GM21717 (cell line): ENCODE results near the gene NSF.
"Not testable (repeated sequence)": the region's sequence is repeated elsewhere in the genome, so short reads cannot be mapped to it uniquely, and the experiment has no call there.

Experiments
- ATAC-seq: cut with Tn5 transposase; IDR thresholded peaks from one replicate; pipeline ENCODE4 v1.9.1; 2021; ENCODE audit warnings: mild to moderate bottlenecking, moderate library complexity; ENCODE audit not compliant: unreplicated experiment

The NSF gene

GRCh38 chr17:46773221-46773605 lies 182.7 kb downstream of the NSF start:
- no peak for ATAC-seq

- no peak for ATAC-seq
Measured at GRCh38 chr17:46773676-46774075, 183.2 kb downstream of the NSF start.

DNA sequence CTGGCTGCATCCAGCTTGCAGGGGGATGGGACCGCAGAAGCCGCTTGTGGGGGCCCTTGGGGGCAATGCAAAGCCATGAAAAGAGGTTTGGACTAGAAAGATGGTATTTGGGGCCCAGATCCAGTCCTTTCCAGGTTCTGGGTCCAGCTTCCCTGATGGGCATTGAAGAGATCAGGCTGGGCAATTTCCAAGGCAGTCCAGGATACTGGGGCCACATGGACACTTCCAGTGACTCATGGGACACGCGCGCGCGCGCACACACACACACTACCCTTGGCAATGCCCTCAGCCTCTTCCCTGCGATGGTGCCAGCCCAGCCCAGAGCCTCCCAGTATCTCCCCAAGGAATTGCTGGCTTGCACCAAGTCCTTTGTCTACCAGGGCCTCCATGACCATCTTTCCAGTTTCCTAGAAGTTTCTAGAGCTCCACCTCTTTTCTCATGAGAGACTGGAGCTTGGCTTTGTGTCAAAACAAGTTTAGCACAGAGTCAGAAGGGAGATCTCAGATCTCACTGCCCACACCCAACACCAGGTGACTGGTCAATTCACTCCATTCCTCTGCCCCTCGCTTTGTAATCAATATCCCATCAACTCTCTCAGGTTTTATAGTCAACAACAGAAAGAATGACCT lies 183.8 kb downstream of the NSF start:
- ATAC-seq = no peak

DNA sequence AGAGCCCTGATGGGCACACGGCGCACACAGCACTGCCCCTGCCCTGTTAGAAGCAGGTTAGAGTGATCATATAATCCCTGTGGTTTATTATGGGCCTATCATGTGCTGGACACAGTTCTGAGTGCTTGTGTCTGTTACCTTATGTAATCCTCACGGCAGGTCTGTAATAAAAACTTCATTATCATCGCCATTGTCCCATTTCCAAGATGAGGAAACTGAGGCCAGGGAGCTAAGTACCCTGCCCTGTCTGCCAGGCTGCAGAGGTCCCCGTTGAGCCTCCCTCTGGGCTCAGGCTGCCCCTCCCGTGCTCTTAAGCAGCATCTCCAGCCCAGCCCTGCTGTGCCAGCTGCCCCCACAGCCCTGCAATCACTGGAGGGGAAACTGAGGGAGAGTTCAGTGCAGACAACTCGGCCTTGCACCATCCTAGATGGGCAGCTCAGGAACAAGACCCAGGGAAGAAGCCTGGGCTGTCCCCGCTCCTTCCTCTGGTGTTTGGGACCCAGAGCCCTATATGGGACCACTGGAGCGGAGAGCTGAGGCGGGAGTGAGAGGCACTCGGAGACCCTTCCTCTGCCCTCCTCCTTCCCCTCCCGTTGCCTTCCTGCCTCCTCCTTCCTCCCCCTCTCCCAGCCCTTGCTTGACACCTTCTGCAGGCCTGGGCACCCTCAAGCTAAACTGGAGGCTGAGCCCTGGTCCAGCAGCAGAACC lies 186.0 kb downstream of the NSF start:
- ATAC-seq = no peak

DNA sequence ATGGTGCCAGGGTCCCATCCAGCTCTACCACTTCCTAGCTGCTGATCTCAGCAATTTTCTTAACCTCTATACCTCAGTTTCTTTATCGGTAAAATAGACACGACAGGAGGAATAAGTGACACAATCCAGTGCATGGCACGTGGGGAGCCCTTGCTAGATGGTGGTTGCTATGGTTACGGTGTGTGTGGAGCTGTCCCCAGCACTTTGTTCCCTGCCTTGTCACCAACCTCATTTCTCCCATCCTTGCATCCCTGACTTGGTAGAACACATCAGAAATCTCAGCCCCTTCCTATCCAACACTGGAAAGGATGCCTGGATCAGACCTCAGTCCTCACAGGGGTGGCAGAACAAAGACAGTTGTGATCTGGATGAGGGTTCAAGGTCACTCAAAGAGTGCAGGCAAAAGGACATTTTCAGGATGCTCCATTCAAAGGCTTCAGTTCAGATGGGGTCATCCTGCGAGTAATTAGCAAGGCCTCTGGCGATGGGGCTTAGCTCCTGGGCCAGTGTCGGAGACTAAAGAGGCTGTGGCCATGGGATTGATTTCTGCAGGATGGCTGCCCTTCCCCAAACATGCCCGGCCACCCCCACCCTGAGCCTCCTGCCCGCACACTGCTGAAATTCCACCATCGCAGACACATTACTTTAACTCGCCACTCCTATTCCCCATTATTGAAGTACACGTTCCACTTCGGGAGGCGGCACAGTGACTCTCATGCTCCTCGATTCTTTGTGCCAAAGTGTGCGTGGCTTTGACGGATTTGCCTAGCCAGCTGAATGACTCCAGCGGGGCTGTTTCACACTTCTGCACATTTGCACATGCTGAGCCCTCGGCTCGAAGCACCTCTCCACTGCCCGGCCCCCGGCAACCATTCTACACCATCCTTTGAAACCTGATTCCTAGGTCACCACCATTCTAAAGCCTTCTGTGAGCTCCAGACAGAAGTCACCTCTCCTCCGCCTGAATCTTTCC lies 187.8 kb downstream of the NSF start:
- ATAC-seq = no peak

DNA sequence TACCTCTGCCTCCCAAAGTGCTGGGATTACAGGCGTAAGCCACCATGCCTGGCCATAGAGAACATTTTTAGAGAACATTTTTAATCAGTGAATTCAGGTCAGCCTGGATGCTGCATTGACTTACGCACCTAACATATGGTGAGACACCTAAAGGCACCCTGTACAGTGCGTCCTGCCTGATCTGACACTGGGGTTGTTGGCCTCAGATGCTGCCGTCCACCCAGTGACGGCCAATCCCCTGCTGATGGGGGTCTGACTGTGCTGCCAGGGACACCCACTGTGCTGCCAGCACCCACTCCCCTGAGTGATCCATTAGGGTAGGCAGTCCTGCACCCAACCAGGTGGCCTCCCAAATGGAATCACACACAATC lies 189.5 kb downstream of the NSF start:
- ATAC-seq = no peak

DNA sequence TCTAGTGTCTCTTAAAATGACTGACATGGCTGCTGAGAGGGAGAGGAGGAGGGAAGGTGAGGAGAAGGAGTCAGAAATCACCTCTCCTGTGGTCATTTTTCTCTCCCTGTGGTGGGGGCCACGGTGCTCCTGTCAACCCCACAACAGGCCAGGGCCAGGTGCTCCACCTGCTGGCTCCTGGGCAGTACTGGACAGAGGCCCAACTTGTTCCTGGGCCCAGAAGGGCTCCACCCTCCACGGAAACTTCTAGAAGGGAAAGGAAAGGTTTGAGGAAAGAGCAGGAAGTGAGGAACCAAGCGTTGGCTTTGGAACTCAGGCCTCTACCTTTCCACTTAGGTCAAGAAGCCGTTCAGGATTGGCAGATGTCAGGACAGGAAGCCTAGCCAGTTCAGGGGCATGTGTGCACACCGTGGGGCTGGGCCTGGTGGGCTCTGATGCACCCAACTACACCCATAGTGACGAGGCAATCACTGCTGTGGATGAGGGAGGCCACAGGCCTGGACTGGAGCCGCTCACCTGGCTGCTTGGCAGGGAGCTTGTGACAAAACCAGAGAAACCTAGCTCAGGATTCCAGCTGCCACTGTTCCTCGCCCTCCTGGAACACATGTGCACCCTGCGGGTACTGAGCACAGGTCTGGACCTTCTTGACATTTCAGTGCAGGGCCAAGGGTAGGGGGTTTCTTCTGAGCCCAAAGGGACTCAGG lies 191.9 kb downstream of the NSF start:
- ATAC-seq = no peak

DNA sequence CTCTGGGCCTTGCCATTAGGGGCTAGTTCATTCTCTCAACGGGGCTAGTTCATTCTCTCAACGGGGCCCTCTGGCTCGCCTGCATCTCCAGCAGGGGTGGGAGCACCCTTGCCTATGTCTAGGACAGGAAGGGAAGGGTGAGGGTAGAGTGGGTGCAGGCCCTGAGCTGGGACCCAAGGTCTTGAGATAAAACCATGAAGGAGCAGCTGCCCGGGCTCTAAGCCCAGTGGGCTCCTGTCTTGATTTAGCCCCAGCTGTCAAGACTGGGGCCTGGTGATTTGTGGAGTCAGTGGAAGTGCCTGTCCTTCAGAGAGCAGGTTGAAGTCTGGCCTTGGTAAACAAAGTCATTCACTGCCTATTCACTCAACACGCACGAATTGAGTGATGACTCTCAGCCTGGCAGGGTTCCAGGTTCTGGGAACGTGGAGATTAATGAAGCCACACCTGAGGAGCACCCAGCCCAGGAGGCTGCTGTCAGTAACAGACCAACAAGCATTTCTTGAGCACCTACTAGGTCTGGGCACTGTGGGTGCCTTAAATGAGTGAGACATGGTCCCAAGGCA lies 192.6 kb downstream of the NSF start:
- no peak for ATAC-seq

DNA sequence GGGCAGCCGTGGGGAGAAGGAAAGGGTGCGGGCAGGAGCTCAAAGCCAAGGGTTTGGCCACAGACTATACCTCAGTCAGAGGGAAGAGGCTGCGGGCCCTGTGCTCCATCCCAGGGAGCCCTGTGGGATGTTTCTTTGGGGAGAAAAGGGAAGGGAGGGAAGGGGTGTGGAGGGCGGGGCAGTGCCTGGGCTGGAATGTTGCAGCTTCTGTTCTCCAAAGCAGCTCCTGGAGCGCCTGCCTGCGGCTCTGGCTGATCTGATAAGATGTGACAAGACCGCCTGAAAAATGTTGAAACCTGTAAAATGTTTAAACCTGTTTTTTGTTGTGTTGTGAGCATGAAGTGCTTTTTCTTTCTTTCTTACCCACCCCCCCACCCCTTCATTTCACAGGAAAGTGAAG lies 195.2 kb downstream of the NSF start:
- ATAC-seq = no peak

- no peak for ATAC-seq
Measured at GRCh38 chr17:46787478-46787877, 197.0 kb downstream of the NSF start.

- no peak for ATAC-seq
Measured at GRCh38 chr17:46788300-46788699, 197.8 kb downstream of the NSF start.

DNA sequence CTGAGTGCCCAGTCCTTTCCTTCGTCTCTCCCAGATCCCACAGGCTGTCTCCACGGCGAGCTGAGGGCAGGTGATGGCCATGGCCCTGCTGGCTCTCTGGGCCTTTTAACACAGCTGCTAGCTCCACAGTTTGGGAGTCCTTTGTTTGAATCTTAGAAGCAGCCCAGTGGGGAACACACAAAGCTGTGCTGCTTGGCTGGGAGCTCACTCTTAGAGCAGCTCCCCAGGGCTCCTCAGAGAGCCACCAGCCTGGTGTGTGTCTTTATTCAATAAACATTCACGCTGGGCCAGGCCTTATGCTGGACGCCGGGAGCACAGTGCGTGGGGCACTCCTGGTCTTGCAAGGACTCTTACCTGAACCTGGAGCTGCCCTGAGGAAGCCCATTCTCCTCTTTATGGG lies 198.3 kb downstream of the NSF start:
- no peak for ATAC-seq

DNA sequence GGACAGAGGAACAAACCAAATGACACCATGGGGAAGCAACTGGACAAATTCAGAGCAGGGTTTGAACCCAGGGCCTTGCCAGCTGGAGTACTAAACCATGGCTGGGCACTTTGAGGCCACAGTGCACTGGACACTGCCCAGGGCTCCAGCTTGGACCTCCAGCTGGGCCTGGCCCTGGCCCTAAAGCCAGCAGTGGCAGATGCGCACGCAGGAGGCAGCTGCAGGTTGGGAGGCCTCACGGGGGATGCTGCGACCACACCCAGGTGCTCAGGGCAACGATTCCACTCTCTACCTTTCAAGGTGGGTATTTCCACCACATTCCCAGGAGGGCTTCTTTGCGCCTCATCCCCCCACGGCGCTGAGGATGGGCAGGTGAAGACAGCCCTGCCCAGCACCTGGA lies 199.1 kb downstream of the NSF start:
- no peak for ATAC-seq

DNA sequence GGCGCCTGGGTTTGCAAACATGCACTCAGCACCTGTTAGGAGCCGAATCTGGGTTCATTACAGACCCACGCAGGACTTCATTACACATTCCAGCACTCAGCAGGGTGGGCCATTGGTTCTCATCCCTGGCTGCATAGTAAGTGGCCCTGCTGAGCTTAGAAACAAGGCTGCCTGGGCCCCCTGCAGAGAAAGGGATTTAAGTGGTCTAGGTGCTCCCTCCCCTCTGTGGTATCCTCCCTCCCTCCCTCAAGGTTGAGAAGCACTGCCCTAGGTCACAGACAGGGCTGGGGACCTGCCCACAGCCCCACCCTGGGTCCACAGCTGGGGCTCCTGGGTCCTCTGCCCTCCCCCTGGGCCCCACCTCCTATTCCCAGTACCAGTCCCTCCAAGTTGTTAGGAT lies 199.7 kb downstream of the NSF start:
- no peak for ATAC-seq

GRCh38 chr17:46791531-46791930 lies 201.1 kb downstream of the NSF start:
- no peak for ATAC-seq

GRCh38 chr17:46792071-46792470 lies 201.6 kb downstream of the NSF start:
- no peak for ATAC-seq

GRCh38 chr17:46793023-46793422 lies 202.6 kb downstream of the NSF start:
- ATAC-seq = not testable (repeated sequence)

GRCh38 chr17:46793541-46793940 lies 203.1 kb downstream of the NSF start:
- no peak for ATAC-seq

GRCh38 chr17:46794318-46794717 lies 203.8 kb downstream of the NSF start:
- no peak for ATAC-seq

GRCh38 chr17:46795379-46795952 lies 205.0 kb downstream of the NSF start:
- no peak for ATAC-seq
